HG03565 (cell line): ENCODE data around the gene OPALIN.

Experiments
- ATAC-seq: cut with Tn5 transposase; IDR thresholded peaks from one replicate; pipeline ENCODE4 v1.9.1; 2021; ENCODE audit warnings: mild to moderate bottlenecking, moderate library complexity; ENCODE audit not compliant: unreplicated experiment

Gene OPALIN

DNA sequence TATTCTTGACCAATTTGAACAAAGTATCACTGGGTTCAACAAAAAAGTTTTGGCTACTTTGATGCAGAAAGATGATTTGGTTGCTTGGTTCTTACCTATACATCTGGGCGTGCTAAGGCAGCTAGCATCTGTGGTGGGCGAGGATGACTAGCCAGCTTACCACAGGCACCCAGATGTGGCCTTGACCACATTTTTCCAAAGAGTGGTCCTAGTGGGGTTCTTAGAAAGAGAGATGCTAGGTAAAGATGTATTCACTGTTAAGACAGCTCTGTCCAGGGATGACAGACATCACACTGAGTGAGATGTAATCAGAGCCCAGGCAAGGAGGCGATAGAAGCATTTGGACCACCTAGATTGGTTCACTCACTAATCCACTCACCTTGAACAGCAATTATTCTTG is 53.8 kb downstream of the OPALIN start:
- ATAC-seq, result no peak

DNA sequence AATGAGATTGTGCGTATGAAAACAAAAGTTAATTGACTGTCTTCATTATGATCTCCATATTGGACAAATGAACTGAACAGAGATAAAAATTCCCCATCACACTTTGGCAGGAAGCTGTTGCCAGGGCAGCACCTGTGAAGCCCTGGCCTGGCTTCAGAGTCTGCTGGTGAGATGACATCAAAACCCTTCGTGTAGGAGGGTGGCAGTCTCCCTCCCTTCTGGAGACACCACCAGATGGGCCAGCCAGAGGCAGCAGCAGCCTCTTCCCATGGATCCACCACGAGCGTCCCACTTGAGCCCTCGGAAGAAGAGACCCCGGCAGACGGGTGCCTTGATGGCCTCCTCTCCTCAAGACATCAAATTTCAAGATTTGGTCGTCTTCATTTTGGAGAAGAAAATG is 54.6 kb downstream of the OPALIN start, which contains the start of gene DNTT:
TSS of gene DNTT (plus strand) at position 205 of the 400 bp plus-strand sequence. CDS start at position 269, 64 bp downstream.
- no peak for ATAC-seq

DNA sequence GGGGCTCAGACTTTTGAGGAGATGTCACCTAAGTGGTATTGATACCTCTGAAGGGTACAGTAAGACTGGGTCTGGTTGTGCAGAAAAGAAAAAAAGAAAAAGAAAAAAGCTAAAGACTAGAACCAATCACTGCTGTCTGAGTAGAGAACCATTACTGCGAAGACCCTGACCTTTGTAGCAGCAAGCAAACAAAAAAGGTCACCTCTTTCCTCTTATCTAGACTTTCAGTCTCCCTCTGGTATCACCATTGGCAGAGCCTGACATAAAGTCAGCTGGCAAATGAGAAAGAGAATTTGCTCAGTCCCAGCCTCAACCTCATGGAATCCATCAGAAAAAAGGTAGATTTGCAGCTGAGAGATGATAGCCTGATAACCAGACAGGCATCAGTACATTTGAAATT is 57.2 kb downstream of the OPALIN start:
- ATAC-seq, result no peak

- ATAC-seq, result no peak
Observed at GRCh38 chr10:96299383-96299782, 59.4 kb downstream of the OPALIN start.

- no peak for ATAC-seq
Observed at GRCh38 chr10:96298362-96298761, 60.4 kb downstream of the OPALIN start.

DNA sequence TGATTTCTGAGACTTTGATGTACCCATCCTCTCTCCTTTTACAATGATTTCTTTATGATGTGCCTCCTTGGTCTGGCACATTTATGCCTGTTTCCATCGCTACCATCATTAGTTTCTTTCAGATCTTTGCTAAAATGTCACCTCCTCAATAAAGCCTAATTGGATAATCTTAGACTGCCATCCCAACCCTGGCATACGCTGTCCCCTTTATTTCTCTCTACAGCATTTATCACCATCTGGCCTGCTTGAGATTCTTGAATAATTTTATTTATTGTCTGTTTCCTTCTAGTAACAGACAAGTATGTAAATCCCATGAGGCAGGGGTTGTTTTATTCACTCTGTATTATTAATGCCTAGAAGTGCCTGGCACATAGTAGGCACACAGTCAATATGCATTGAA is 61.3 kb downstream of the OPALIN start:
- no peak for ATAC-seq

- ATAC-seq, result no peak
Observed at GRCh38 chr10:96295475-96295874, 63.3 kb downstream of the OPALIN start.
